Heart left ventricle (tissue), 13 donors: Measurements from ENCODE around the gene FNDC3B.

Experiments used
- POLR2A ChIP-seq, 2 donors: fragments of 450-650 bp; IDR thresholded peaks; one replicate each; pipeline ENCODE4 v1.6.1; 2017; ENCODE audit warnings: antibody characterized with exemption in 2 of 2, mild to moderate bottlenecking in 2 of 2, moderate library complexity in 2 of 2
- TF ChIP-seq, protein P1 (sequence below), 12 donors: fragments of 200-600 bp; sonication (generic) in 4 of 12; IDR thresholded peaks; one replicate each; pipeline versions ENCODE4 v1.5.0 to v1.8.0; 2018 to 2022; ENCODE audit warnings: antibody characterized with exemption in 12 of 12, mild to moderate bottlenecking in 5 of 12
- donor health status: ischemic (EF 13 %, LVEDD 7.1; RV severe dilation, severe dysfunction).
- donor health status: DM: no; HTN: yes; CAD: no.
- donor health status: DM: no; HTN: no; CAD: no.
- donor health status: ischemic (EF 25% LVEDD 6.9; RV normal size, moderate dysfunction).
- donor health status: ischemic (EF 25% LVEDD 5.7; RV mildly dilated, moderate dysfunction).
- donor health status: ischemic (EF 35%, LVEDD 5.7; RV mildly dilated, moderate dysfunction).
- donor health status: nonischemic (EF 11% LVEDD 7.7; RV severe dilation, severe dysfunction).
- donor health status: DM: yes; HTN: yes; CAD: no.
- donor health status: PGD.
- donor health status: ischemic (EF 29% LVEDD 5.4; RV normal size, mild dysfunction).
- donor health status: nonischemic (EF 23%, LVEDD 6.1; RV moderate dilation, normal function).

DNA sequence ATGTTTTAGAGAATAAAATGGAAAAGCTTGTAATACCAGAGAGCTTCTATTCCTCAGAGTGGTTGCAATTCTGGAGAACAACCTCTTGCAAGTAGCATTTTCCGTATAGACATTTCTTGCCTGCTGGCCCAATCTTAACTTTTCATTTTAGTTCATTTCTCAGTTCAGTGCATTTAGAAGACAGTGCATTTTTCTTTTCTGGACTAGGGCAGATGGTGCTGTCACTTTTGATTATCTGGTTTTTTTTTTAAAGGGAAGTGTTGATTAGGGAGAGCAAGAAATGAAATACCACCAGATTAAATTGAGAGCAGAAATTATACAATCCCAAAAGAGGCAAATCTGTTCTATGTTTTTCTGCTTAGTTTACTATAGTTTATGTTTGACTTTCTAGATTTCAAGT is 236.2 kb downstream of the FNDC3B start:
- TF ChIP-seq, protein P1, sequence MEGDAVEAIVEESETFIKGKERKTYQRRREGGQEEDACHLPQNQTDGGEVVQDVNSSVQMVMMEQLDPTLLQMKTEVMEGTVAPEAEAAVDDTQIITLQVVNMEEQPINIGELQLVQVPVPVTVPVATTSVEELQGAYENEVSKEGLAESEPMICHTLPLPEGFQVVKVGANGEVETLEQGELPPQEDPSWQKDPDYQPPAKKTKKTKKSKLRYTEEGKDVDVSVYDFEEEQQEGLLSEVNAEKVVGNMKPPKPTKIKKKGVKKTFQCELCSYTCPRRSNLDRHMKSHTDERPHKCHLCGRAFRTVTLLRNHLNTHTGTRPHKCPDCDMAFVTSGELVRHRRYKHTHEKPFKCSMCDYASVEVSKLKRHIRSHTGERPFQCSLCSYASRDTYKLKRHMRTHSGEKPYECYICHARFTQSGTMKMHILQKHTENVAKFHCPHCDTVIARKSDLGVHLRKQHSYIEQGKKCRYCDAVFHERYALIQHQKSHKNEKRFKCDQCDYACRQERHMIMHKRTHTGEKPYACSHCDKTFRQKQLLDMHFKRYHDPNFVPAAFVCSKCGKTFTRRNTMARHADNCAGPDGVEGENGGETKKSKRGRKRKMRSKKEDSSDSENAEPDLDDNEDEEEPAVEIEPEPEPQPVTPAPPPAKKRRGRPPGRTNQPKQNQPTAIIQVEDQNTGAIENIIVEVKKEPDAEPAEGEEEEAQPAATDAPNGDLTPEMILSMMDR (IDR thresholded peaks at IDR 0.05), result no peak
- no peak for TF ChIP-seq POLR2A (IDR thresholded peaks at IDR 0.05)
